Suprapubic skin (tissue), 4 donors: ENCODE measurements around the gene LYPLAL1. TPM values are rescaled to one million over a fixed set of nuclear protein-coding genes. Genes with fewer than 3 reads are reported as not detected.

Experiments
- DNase-seq, 2 donors: peaks; one replicate each; pipeline ENCODE4 v3.0.0-alpha.2; 2019; ENCODE audit warnings: low spot score in 2 of 2
- H3K27ac ChIP-seq: fragments of 200-600 bp; sonication (generic); one replicate; pipeline ENCODE4 v1.5.1; 2019
- H3K27me3 ChIP-seq: fragments of 200-600 bp; sonication (generic); one replicate; pipeline ENCODE4 v1.5.1; 2019
- H3K36me3 ChIP-seq: fragments of 200-600 bp; sonication (generic); one replicate; pipeline ENCODE4 v1.5.1; 2019
- H3K4me1 ChIP-seq: fragments of 200-600 bp; sonication (generic); one replicate; pipeline ENCODE4 v1.5.1; 2019
- H3K4me3 ChIP-seq: fragments of 200-600 bp; sonication (generic); one replicate; pipeline ENCODE4 v1.5.1; 2019; ENCODE audit warnings: mild to moderate bottlenecking
- H3K9me3 ChIP-seq: fragments of 200-600 bp; sonication (generic); one replicate; pipeline ENCODE4 v1.5.1; 2019
- EP300 ChIP-seq: sonication (generic); formaldehyde crosslinking; IDR thresholded peaks from one replicate; pipeline ENCODE4 v1.6.1; 2017; ENCODE audit warnings: antibody characterized with exemption
- POLR2A ChIP-seq, 2 donors: fragments of 450-650 bp; IDR thresholded peaks; one replicate each; pipeline ENCODE4 v1.6.1; 2017; ENCODE audit warnings: antibody characterized with exemption in 2 of 2, mild to moderate bottlenecking in 2 of 2, moderate library complexity in 2 of 2
- POLR2AphosphoS5 ChIP-seq, 3 donors: sonication (generic); formaldehyde crosslinking; IDR thresholded peaks; one replicate each; pipeline ENCODE4 v1.6.1; 2017; ENCODE audit warnings: antibody characterized with exemption in 3 of 3
- WGBS: methylation state at CpG from one replicate; pipeline ENCODE4 v1.1.5; 2018; 5-methylcytosine and 5-hydroxymethylcytosine counted together
- total RNA-seq, 4 donors: library from RNA; depleted of rRNA; stranded (reverse); fragments of >200 nt; gene quantifications; one replicate each; pipeline ENCODE4 v1.1.0, GENCODE V29; 2016
- TF ChIP-seq, protein P1 (sequence below), 2 donors: fragments of 200-600 bp in 1 of 2; fragments of 450-650 bp in 1 of 2; sonication (generic) in 1 of 2; IDR thresholded peaks; one replicate each; pipeline ENCODE4 v1.5.1; 2016 to 2019; ENCODE audit warnings: antibody characterized with exemption in 2 of 2, mild to moderate bottlenecking in 1 of 2, moderate library complexity in 1 of 2

The LYPLAL1 gene
- total RNA-seq, 4 donors from 2014 or later = 20.2 to 40.4 (median 32.1) TPM

DNA sequence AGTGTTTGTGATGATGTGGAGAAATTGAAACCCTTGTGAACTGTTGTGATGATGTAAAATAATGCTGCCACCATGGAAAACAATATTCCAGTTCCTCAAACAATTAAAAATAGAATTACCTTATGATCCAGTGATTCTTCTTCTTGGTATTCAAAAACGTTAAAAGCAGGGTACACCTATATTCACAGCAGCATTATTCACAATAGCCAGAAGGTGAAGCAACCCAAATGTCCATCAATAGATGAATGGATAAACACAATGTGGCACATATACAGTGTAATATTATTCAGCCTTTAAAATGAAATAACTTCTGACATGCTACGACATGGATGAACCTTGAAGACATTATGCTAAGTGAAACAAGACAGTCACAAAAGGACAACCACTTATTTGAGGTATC is 59.2 kb downstream of the LYPLAL1 start:
- no peaks in the 10 kb centered on the region for H3K27me3 ChIP-seq
- H3K27ac ChIP-seq = no peak overlapping the region
- no peaks in the 10 kb centered on the region for H3K4me1 ChIP-seq
- no peaks in the 10 kb centered on the region for H3K9me3 ChIP-seq
- WGBS = 74% methylated on average over 2 of the region's 2 CpGs
- no peak for DNase-seq
- H3K4me3 ChIP-seq = no peak overlapping the region
- H3K36me3 ChIP-seq = peaks cover 3% of the 10 kb centered on the region
- TF ChIP-seq POLR2AphosphoS5 (IDR thresholded peaks at IDR 0.05) = no peak
- no peak for TF ChIP-seq EP300
- no peak for TF ChIP-seq POLR2A (IDR thresholded peaks at IDR 0.05)
- TF ChIP-seq, protein P1, sequence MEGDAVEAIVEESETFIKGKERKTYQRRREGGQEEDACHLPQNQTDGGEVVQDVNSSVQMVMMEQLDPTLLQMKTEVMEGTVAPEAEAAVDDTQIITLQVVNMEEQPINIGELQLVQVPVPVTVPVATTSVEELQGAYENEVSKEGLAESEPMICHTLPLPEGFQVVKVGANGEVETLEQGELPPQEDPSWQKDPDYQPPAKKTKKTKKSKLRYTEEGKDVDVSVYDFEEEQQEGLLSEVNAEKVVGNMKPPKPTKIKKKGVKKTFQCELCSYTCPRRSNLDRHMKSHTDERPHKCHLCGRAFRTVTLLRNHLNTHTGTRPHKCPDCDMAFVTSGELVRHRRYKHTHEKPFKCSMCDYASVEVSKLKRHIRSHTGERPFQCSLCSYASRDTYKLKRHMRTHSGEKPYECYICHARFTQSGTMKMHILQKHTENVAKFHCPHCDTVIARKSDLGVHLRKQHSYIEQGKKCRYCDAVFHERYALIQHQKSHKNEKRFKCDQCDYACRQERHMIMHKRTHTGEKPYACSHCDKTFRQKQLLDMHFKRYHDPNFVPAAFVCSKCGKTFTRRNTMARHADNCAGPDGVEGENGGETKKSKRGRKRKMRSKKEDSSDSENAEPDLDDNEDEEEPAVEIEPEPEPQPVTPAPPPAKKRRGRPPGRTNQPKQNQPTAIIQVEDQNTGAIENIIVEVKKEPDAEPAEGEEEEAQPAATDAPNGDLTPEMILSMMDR (IDR thresholded peaks at IDR 0.05) = no peak

DNA sequence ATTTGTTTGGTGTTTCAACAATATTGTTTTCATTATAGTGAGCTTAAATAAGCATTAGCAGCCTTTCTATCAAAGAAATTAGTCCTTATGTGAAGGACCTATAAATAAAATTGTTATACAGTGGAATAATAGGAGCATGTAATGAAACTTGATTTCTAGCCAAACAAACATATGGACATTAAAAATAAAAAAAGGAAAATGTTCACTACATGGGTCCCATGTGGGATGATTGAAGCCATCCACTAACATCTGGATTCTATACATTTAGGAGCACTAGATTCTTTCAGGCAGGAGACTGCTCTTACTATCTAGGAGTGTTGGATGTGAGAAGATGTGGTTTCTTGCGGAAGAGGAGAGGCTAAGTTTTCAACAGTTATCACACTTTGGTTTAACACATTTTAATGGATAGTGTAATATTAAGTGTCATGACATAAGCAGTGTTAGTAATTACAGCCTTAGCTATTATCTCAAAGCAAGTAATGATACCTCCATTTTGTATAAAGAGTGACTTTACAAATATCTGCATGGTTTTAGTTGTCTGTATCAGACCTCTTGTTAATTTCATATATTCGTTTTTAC is 62.3 kb downstream of the LYPLAL1 start:
- H3K36me3 ChIP-seq = no peaks in the 10 kb centered on the region
- no peaks in the 10 kb centered on the region for H3K27me3 ChIP-seq
- H3K4me3 ChIP-seq = no peak overlapping the region
- DNase-seq = no peak
- H3K4me1 ChIP-seq = no peaks in the 10 kb centered on the region
- TF ChIP-seq POLR2A (IDR thresholded peaks at IDR 0.05) = no peak
- TF ChIP-seq, protein P1 (IDR thresholded peaks at IDR 0.05) = no peak
- no peaks in the 10 kb centered on the region for H3K9me3 ChIP-seq
- no peak overlapping the region for H3K27ac ChIP-seq
- 90% methylated on average over 2 of the region's 2 CpGs for WGBS

DNA sequence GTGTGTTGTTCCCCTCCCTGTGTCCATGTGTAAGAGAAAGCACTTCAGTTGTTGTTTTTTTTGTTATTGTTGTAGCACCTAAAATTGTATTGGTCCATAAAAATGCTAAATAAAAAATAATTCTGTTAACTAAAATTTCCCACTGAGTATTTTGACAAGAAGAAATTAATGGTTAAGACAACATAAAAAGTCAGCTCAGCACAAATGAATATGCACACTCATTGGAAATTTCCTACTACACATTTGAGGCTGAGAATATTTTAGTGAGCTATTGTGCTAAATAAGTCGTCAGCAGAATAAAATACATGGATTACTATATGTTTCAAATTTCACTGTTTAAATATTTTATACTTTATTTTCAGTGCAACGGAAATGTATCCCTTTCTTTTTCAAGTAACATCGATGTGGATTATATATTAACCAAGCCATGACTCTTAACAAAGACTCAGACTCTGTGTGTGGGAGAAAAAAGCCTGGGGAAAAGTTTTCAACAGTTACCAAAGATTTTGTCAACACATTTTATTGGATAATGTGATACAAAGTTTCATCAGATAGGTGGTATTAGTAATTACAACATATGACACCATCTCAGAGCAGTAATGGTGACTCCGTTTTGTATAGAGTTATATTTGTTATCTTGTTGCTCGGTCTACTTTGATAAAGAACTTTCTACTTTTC is 63.4 kb downstream of the LYPLAL1 start:
- no peak for DNase-seq
- Histone ChIP-seq H3K9me3 (no peaks in the 10 kb centered on the region), H3K27me3 (no peaks in the 10 kb centered on the region), H3K4me3 (no peak overlapping the region), H3K4me1 (no peaks in the 10 kb centered on the region), H3K27ac (no peak overlapping the region), H3K36me3 (no peaks in the 10 kb centered on the region)
- no peak for TF ChIP-seq POLR2A (IDR thresholded peaks at IDR 0.05)
- TF ChIP-seq, protein P1 (IDR thresholded peaks at IDR 0.05) = no peak
- TF ChIP-seq POLR2AphosphoS5 (IDR thresholded peaks at IDR 0.05) = no peak
- TF ChIP-seq EP300 = no peak
- 94% methylated on average over 5 of the region's 5 CpGs for WGBS

DNA sequence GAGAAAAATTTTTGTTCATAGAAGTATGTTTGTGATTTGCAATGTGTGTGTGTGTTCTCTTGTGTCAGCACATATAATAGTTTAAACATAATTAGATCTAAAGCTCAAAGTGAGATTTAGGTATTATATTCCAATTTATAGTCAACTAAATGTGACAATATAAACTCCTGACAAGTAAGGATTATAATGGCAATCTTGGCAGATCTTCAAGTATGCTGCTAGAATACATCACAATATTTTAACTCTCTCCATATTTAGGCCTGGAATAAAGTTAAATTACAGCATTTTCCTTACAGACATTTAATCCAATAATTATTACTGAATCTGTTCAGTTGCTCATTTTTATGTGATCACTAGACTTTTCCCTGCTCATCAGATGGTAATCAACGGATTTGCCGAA is 65.8 kb downstream of the LYPLAL1 start:
- Histone ChIP-seq H3K36me3 (no peaks in the 10 kb centered on the region), H3K4me1 (no peaks in the 10 kb centered on the region), H3K27me3 (no peaks in the 10 kb centered on the region), H3K27ac (no peak overlapping the region), H3K4me3 (no peak overlapping the region), H3K9me3 (no peaks in the 10 kb centered on the region)
- WGBS = 96% methylated on average over 2 of the region's 2 CpGs
- TF ChIP-seq POLR2AphosphoS5 (IDR thresholded peaks at IDR 0.05) = no peak
- TF ChIP-seq, protein P1 (IDR thresholded peaks at IDR 0.05) = no peak
- no peak for TF ChIP-seq EP300
- no peak for TF ChIP-seq POLR2A (IDR thresholded peaks at IDR 0.05)
- no peak for DNase-seq

DNA sequence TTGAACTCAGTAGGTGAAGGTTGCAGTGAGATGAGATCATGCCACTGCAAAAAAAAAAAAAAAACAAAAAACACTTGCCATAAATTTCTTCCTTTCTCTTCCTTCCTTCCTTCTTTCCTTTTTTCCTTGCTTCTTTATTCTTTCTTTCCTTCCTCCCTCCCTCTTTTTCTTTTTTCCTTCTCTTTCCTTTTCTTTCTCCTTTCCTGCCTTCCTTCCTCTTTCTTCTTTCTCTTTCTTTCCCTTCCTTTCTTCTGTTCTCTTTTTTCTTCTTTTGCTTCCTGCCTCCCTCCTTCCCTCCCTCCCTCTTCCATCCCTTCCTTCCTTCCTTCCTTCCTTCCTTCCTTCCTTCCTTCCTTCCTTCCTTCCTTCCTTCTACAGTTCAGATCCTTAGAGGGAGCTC is 71.2 kb downstream of the LYPLAL1 start:
- H3K36me3 ChIP-seq = no peaks in the 10 kb centered on the region
- H3K27me3 ChIP-seq = no peaks in the 10 kb centered on the region
- no peaks in the 10 kb centered on the region for H3K4me1 ChIP-seq
- no peak overlapping the region for H3K27ac ChIP-seq
- no peak overlapping the region for H3K4me3 ChIP-seq
- no peak for TF ChIP-seq POLR2A (IDR thresholded peaks at IDR 0.05)
- TF ChIP-seq, protein P1 (IDR thresholded peaks at IDR 0.05) = no peak
- no peak for TF ChIP-seq EP300
- TF ChIP-seq POLR2AphosphoS5 (IDR thresholded peaks at IDR 0.05) = no peak
- no peaks in the 10 kb centered on the region for H3K9me3 ChIP-seq
- DNase-seq = no peak
